HG03439 (cell line): ENCODE results near the gene KRT222.

ENCODE experiments used
- ATAC-seq: cut with Tn5 transposase; IDR thresholded peaks from one replicate; pipeline ENCODE4 v1.9.1; 2021; ENCODE audit warnings: mild to moderate bottlenecking, moderate library complexity; ENCODE audit not compliant: unreplicated experiment

KRT222 gene

DNA sequence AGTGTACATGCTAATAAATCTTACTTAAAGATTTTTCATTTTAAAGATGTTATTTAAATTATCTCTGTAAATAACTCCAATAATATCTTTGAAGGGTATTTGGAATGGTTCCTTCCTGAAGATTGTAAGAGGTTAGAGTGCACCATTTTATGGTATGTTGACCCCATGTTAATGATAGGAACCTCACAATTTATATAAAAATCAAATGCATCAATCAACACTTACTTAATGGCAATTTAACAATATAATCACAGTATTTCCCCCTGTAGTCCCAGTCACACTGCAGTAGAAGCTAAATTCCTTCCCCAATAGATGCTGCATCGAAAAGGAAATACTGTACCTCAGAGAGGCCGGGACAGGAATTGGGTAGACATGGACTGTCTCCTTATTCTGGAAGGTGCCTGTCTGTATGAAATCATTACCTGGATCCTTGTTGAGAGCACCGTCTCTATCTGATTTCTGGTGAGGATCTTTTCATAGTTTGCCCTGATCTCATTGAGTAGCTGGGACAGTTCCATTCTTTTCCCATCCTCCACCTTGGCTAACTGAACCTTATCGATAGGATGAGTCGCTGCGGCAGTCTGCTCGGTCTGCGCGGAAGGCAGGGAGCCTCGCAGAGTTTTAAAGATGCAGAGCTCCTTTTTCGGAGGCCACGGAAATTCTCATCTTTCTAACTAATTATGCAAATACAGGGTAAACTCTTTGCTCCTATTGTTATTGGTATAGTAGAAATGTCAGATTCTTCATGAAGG, at the start of gene KRT222:
KRT222 (minus strand) TSS at position 596 of the 752 bp plus-strand sequence; CDS start at position 518, 78 bp downstream.
- ATAC-seq = no peak

DNA sequence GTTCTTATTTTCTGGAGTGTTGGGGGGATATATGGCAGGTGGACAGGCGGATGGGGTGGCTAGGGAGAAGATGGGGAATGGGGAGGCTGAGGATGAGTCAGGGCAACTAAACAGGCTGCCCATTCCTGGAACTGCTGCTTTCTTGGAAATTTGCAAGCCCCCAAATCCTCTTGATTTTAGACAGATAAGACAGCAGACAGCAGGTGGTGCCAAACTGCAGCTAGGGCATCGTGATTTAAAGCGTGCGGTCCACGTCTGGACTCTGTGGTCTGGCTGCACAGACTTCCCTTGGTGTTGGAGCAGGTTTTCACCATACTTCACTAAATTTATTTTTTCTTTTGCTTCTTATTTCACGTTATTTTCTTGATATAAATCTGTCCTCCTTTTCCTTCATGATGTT, 49.5 kb upstream of the KRT222 start:
- no peak for ATAC-seq

DNA sequence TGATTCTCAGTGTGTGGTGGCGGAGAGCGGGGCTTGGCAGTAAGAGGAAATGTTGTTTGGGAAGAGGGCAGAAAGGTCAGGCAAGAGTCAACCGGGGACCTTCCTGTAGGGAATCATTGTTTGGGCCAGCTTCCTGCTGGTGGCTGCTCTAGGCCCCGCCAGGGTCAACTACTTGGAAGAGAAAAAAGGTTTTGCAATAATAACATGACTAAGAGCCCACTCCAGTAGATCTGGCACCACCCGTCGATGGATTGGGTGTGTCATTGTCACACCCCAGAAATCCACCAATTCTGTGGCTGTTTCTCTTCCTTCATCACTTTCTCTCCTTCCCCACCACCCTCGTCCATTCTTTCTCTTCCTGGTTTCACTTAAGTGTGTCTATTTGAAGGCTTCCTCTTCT, 42.8 kb upstream of the KRT222 start:
- ATAC-seq = no peak

DNA sequence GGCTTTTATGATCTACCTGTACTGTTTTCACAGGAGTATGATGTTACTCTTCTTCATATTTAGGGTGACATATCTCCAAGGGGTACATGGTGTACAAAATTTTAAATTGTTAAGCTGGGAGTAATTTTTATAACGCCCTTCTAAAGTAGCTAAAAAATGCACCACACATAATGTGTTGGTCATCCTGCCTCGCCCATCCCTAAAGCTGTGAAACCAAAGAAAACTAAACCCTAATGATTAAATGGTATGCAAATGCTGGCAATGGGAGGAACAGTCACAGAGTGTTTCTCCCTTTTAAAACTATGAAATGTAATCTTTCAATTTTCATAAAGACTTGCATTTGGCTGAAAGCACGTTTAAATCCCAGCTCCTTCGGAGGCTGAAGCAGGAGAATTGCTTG, 40.6 kb upstream of the KRT222 start:
- no peak for ATAC-seq

DNA sequence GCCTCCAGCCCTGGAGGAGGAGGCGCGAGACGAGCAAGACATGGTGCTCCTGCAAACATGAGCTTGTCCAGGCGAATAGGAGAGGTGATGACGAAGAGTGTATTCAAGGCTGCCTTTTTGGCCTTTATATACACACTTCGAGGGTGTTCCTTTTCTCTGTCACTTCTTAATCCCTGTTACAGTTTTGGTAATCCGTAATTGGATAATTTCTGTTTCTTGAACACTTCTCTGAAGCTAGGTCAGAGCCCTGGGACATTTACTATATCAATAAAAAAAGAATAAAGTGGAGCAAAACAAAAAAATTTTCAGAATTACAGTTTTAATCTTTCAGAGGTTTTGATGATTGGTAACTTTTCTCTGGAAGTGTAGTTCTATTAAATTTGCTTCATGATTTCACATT, 38.7 kb upstream of the KRT222 start, which contains the start of gene KRT24:
KRT24 (minus strand) TSS at position 101 of the 400 bp plus-strand sequence; CDS start at position 42, 59 bp downstream.
- no peak for ATAC-seq

DNA sequence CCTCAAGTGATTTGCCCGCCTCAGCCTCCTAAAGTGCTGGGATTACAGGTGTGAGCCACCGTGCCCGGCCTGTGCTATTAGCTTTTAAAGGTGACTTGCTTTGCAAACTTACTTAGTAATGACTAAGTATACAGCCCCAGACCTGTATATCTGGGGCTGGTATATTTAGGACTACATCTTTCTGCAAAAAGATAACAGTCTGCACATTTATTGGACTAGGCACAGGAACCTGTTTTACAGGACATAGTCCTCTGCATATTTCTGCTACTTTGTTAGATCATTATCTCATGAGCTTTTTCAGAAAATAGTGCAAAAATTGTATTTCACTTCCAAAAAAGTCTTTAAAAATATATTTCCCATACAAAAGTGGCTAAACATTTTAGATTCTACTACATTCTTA, 37.3 kb upstream of the KRT222 start:
- no peak for ATAC-seq

DNA sequence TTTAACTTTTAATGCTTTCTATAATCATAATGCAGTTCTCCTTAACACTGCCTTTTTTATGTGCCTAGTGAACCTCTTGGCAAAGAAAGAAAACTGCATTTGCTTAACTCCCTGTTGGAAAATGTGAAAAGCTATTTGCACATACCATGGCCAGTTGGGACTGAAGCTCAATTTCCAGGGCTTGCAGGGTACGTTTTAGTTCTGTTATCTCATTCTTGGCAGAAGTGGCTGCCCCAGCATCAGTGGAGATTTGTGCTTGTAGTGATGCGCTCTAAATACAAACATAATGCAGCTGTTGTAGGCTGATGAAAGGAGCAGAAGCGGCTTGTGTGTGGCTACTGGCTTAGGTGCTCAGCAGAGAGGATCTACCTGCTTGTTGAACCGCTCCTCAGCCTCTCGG, 34.9 kb upstream of the KRT222 start:
- ATAC-seq = no peak

DNA sequence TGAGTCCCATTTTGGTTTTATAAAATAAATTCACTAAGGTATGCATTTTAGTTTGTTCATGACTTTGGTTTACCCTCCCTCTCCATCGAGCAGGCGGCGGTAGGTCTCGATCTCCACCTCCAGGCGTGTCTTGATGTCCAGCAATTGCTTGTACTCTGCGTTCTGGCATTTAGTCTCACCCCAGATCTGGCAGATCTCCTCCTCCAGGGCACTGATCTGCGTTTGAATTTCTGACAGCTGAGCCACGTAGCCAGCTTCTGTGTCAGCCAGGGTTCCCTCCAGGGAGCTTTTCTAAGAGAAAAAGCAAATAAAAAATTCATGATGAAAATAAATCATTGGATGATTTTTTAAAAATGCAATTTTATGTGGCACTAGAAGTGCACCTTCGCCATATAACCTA, 34.4 kb upstream of the KRT222 start:
- ATAC-seq = no peak

DNA sequence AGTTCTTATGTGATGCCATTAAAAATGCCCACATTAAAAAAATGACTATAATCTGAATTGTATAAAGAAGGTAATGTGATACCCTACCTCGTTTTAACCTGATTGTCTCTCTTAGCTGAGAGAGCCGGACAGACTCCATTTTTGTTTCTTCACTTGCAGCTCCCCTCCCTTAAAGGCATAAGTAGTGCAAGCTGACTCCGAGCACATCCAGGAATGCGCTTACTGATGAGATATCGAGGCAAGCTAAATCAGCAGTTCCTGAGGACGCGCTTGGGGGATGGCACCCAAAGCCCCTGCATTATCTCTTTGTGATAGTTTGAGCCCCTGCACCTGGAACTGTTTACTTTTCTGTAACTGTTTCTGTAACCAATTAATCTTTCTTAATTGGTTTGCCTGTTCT, 32.3 kb upstream of the KRT222 start:
- no peak for ATAC-seq

DNA sequence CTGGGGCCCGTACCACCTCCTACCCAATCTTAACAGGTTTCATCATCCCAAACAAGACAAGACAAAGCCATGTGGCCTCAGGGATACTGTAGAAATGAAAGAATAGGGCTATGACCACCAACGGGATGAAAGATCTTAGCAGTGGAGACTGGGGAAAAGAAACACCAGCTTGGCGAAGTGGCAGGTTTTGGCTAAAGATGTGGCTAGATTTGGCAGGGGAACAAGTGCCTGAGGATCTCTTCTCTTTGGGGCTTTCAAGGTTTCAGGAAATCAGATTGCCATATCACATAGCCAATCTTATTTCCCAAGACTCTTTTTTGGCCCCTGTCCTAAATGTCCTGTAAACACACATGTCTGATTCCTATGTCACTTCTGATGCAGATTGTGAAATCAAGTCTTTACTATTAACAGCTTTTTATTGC, 31.7 kb upstream of the KRT222 start:
- ATAC-seq = no peak

DNA sequence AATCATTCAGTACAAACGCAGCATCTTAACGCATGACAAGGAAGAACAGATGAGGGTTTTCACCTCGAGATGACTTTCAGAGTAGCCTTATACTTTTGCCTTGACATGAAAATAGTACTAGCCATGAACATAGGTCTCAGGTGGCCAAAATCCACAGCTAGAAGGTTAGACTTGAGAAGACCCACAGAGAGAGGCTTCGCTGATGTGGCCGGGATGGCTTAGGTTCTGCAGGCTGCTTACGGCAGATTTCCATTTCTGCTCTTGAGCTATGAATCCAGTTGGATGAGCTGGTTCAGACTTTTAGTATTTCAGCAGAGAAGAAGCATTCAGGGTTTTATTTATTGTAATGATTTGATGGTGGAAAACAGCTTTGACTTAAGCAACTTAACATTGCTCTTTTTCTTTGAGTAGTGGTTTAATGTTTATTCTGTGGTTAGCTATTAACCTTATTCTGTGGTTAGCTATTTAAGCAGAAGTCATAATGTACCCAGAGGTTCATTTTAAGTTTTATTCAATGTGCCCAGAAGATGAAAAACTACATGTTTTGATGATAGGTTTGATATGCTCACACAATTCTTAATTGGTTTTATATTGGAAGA, 31.0 kb upstream of the KRT222 start:
- ATAC-seq = no peak

DNA sequence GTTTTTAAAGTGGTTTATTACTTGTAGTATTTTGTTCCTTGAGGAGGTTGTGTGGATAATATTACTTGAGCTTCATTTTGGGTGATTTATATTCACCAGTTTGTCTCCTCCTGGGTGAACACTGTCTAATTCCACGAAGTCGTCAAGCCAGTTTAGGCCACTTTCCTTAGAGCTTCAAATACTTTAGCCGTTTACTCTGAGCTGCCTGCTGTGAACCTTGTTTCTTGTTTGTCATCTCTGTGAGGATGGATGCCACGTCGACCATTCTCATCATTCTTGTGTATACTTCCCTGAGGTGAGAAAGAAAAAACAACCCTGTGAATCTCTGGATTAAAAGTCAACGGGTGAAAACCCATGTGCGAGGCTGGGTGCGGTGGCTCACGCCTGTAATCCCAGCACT, 29.6 kb upstream of the KRT222 start:
- ATAC-seq = no peak

DNA sequence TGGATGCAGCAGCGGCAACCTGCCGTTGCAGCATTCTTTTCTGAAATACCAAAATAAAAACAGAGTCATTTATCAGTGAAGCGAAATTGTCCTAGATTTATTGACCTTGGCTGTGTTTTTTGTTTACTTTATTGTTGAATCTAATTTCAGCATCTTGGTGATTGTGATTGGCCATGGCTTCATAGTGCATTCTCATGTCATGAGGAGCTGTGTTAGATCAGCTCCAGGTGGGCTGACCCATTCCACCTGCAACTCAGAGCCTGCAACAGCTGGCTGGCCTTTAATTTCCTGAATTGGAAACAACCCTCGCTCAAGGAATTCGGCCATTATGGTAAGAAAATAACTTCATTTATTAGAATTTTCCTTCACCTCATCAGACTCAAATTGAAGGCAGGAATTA, 22.1 kb upstream of the KRT222 start:
- no peak for ATAC-seq

DNA sequence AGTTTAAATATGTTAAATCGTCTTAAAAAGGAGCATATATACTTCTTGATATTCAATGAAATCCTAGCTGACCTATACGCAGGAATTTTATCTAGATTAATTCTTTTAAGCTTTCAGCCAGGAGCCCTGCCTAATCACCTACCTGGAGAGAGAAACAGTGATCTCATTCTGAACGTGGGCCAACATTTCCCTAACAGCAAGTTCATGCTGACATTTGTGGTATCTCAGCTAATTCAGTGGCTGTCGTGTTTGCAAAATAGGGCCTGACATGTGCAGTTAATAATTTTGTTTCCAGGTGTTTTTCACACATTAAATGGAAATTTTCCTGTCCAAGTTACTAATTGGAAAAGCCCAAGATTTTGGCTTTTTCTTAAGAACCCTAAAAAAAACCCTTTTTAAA, 21.2 kb upstream of the KRT222 start:
- ATAC-seq = no peak

DNA sequence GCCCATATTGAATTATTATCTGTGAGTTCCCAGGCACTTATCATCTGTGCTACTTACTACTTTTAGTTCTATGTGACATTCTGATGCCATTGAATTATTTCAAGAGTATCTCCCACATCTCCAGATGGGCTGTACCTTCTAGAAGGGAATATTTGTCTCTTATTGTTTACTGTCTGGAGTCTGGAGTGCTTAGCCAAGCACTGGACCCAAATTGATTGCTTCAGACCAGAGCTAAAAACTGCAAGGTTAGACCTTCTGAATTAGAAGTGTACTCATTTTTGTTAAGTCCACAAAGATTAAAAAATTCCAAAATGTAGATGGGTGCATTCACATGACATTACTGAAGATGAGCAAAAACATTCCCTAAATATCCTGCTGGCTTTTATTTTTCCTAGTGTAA, 16.0 kb upstream of the KRT222 start:
- ATAC-seq = no peak

DNA sequence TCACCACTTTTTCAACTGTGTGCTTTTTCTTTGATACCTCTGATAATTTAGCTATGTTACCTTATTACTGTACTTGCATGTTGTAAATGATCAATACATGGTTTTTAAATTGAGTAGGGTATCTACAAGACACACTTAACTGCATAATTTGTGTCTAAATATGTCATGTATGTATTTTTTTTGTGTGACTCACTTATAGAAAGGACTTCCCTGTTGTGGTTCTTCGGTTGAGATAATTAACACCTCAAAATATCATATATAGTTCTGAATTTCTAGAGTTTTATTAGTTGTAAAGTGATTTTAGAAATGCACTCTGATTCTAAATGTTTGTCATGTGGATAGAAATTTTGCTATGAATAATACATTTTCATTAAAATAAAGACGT, 14.5 kb upstream of the KRT222 start:
- no peak for ATAC-seq

DNA sequence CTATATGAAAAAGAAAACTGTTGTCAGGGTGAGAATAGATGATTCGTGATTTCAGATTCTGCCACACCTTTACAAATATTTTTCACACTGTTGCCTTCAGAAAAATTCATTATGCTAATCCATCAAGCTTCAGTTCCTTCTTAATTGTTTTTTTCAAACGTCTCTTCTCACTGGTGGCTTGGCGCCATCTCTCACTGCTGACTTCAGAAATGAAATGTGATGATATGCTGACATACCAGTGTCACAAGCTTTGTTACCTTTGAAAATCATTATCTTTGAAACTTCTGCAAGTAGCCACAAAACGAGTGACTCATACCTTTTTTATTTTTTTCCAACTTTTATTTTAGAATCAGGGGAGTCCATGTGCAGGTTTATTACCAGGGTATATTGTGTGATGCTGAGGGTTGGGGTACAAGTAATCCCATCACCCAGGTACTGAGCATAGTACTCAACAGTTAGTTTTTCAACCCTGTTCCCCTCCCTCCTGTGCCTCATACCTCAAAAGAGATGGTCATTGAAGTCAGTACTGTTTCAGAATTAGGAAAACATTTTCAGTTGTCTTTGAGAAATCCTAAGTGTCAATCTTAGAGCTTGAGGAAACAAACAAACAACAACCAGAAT, 14.0 kb upstream of the KRT222 start:
- no peak for ATAC-seq

DNA sequence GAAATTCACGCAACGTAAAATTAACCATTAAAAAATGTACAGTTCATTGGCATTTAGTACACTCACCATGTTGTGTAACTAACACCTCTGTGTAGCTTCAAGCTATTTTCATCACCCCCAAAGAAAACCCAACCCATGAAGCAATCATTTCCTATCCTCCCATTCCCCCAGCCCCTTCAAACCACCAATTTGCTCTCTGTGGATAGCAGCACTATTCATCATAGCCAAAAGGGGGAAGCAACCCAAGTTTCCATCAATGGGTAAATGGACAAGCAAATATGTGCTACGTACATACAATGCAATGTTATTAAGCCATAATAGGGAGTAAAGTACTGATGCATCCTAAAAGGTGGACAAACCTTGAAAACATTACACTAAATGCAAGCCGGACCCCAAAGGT, 10.9 kb upstream of the KRT222 start:
- no peak for ATAC-seq

DNA sequence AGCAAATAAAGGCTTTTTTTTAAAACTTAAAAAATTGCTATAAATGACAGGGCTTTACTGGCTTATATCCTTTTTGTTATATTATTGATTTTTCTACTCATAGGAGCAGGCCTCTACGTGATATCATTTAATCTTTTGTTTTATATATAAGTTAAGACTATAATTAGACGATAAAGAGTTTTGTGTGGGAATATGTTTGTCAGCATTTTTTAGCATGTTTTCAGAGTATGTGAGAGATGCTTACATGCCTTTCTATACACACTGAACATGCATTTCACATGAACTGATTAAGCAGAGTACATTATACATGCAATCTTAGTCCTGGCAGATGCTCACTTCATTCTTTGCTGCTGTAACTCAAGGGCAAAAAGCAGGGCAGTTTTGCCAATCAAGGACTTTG, 7.7 kb upstream of the KRT222 start:
- no peak for ATAC-seq

DNA sequence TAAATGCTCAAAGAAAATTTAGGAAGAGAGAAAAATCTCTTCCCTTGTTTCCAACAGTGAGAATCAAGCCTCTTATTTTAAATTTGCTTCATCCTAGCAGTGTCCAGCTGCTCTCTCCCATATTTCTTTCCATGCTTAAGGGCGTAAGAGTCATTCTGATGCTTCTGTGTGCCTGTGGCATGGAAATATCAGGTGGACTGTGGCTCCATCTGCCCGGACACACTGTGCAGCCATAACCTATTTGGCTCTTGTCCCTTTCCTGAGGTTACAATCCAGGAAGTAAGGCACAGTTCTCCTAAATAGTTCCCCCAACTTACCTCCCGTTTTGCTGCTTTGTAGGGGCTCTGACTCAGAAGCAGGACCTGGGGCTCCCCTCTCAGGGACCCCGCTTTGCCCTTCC, 6.3 kb upstream of the KRT222 start:
- ATAC-seq = no peak

DNA sequence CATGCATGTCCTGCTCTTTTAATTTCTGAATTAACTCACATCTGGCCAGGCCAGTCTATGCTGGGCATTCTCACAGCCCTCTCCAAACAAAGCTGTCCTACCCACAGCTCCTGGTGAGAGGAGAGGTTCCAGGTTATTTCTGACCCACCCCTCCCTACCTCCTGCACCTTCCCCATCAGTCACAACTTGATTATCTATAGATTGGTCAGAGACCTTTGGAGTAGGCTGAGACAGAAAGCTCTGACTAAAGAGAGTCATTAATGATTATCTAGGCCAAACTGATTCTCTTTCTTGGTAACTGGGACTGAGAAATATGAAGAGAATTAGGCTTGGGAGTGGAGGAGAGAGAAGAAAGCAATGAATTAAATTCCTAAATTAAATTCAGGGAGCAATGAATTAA, 1.4 kb upstream of the KRT222 start:
- ATAC-seq = no peak

DNA sequence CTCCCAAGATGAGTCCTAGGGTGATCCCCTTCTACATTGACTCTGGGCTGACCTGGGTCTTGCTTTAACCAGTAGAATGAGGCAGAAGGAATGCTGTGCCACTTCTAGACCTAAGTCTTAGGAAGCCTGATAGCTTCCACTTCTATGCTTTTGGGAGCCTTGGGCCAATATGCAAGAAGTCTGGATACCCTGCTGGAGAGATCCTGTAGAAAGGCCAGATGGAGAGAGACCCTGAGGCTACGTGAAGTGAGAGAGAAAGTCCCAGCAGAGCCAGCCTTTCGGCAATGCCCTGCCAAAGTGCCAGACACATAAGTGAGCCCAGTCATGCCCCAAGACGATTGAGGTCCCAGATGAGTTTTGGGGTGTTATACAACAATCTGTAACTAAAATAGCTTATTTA, 1.7 kb downstream of the KRT222 start:
- no peak for ATAC-seq
